Measurements from ENCODE around the gene ZNF563. TPM values are rescaled to one million over a fixed set of nuclear protein-coding genes. Genes with fewer than 3 reads are reported as not detected.

Gene ZNF563
- total RNA-seq, 2 donors from 2014 or later = 2.7 to 3.0 TPM

DNA sequence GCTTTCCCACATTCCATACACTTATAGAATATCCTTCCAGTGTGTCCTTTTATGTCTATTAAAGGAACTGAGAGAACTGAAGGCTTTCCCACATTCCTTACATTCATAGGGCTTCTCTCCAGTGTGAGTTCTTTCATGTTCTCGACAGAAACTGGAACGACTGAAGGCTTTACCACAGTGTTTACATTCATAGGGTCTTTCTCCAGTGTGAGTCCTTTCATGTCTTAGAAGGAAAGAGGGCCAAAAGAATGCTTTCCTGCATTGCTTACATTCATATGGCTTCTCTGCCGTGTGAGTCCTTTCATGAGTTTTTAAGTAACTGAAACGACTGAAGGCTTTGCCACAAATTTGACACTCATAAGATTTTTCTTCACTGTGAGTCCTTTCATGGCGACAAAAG is 61.0 kb downstream of the ZNF563 start:
- intact Hi-C loops (cut with DNase I) = no loop called here
- Histone ChIP-seq H3K36me3 (peaks cover 18% of the 10 kb centered on the region), H3K4me1 (no peaks in the 10 kb centered on the region), H3K9ac (ENCODE audit: low read depth in 2 of 2, low read length in 2 of 2) (no peak overlapping the region), H3K9me3 (peaks cover 29% of the 10 kb centered on the region), H3K4me3 (no peak overlapping the region), H3K27me3 (no peaks in the 10 kb centered on the region), H3K27ac (no peak overlapping the region)
- TF ChIP-seq, protein P1, sequence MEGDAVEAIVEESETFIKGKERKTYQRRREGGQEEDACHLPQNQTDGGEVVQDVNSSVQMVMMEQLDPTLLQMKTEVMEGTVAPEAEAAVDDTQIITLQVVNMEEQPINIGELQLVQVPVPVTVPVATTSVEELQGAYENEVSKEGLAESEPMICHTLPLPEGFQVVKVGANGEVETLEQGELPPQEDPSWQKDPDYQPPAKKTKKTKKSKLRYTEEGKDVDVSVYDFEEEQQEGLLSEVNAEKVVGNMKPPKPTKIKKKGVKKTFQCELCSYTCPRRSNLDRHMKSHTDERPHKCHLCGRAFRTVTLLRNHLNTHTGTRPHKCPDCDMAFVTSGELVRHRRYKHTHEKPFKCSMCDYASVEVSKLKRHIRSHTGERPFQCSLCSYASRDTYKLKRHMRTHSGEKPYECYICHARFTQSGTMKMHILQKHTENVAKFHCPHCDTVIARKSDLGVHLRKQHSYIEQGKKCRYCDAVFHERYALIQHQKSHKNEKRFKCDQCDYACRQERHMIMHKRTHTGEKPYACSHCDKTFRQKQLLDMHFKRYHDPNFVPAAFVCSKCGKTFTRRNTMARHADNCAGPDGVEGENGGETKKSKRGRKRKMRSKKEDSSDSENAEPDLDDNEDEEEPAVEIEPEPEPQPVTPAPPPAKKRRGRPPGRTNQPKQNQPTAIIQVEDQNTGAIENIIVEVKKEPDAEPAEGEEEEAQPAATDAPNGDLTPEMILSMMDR (IDR thresholded peaks at IDR 0.05) = no peak
- no peak for DNase-seq

DNA sequence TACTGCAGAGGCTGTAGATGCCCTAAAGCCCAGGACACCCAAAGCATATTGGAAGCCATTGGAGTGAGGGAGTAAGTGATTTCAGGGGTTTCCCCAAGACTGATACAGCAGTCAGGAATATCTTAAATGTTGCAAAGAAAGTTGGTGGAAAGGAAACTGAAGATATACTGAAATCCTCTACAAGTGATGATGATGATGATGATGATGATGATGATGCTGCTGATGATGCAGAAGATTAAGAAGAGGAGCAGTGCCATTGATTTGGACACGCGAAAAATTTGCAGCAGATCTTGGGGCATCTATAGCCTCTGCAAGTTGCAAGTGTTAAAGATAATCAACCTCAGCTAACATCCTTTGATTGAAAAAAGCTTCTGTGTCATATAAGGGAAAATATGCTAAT is 62.6 kb downstream of the ZNF563 start:
- Histone ChIP-seq H3K36me3 (peaks cover 18% of the 10 kb centered on the region), H3K4me1 (no peaks in the 10 kb centered on the region), H3K27ac (no peak overlapping the region), H3K9ac (ENCODE audit: low read depth in 2 of 2, low read length in 2 of 2) (no peak overlapping the region), H3K4me3 (no peak overlapping the region), H3K27me3 (no peaks in the 10 kb centered on the region), H3K9me3 (peaks cover 34% of the 10 kb centered on the region)
- TF ChIP-seq, protein P1 (IDR thresholded peaks at IDR 0.05) = no peak
- DNase-seq = no peak
- intact Hi-C loops (cut with DNase I) = no loop called here

Other genes starting within 250 kb of the ZNF563 start
- gene ZNF20, start 193.3 kb downstream of the ZNF563 start, total RNA-seq = 1 to 10 TPM; 3.4 to 4.8 TPM
- gene ZNF625, start 176.9 kb downstream of the ZNF563 start, total RNA-seq = 1 to 10 TPM; 2.0 to 4.6 TPM
- 1 to 10 TPM; 4.6 to 7.1 TPM for gene ZNF136, start 170.5 kb downstream of the ZNF563 start, total RNA-seq
- 10 to 100 TPM; 13.8 to 15.4 TPM for gene ZNF44, start 38.8 kb downstream of the ZNF563 start, total RNA-seq
- gene ZNF442, start 32.0 kb upstream of the ZNF563 start, total RNA-seq = 1 to 10 TPM; 1.6 to 3.2 TPM
- 1 to 10 TPM; 7.3 to 7.6 TPM for gene ZNF799, start 67.6 kb upstream of the ZNF563 start, total RNA-seq
- gene ZNF443, start 107.4 kb upstream of the ZNF563 start, total RNA-seq = 1 to 10 TPM; 7.4 to 7.6 TPM
- gene ZNF709, start 151.2 kb upstream of the ZNF563 start, total RNA-seq = 1 to 10 TPM; 1.3 to 2.0 TPM
- gene ZNF564, start 217.8 kb upstream of the ZNF563 start, total RNA-seq = 10 to 100 TPM; 14.8 to 17.4 TPM